ENCODE measurements around the gene SCGB1A1. TPM values are rescaled to one million over a fixed set of nuclear protein-coding genes. Genes with fewer than 3 reads are reported as not detected.
A peak's percentile ranks its signal among the peaks of the same experiment; 100 is the strongest.

The SCGB1A1 gene
- total and polyA plus RNA-seq, 9 donors = 1.8 to 11.6 TPM; not detected in 7

DNA sequence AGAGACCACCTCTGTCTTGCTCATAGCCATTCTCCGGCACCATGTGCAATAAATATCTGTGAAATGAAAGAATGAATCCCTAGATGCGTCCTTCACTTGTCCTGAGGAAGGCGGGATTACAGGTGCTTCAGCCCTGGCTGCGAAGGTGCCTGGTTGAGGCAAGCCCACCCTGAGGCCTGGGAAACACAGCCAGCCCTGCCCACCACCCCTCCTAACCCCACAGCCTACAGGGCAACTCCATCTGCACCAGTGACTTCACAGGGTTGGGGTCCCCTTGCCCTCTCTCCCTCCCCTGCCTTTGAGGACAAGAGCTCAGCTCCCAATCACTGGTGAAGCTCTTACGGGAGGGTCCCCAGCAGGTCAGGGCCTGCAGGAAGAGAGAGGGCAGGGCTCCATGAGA is 17.5 kb upstream of the SCGB1A1 start:
- no peaks in the 10 kb centered on the region for H3K36me3 ChIP-seq
- peak in 1 of 5 donors; percentile 48 for DNase-seq
- no peak overlapping the region for H3K4me3 ChIP-seq
- H3K4me1 ChIP-seq (ENCODE audit: insufficient read depth) = peaks cover 43% of the 10 kb centered on the region
- peak overlapping the region; percentile 64 to 79 for H3K27ac ChIP-seq
- H3K9me3 ChIP-seq = no peaks in the 10 kb centered on the region
- TF ChIP-seq POLR2A (IDR thresholded peaks at IDR 0.05) = no peak
- H3K27me3 ChIP-seq = no peaks in the 10 kb centered on the region
- intact Hi-C loops (cut with DNase I) = loop anchor here in 1 of 4 donors (2.0 kb wide), 1 partner anchor 143 kb away; no protein-coding TSS in a partner anchor
- 65 to 77% (median 75%) methylated on average over 5 of the region's 5 CpGs for WGBS, 3 donors

DNA sequence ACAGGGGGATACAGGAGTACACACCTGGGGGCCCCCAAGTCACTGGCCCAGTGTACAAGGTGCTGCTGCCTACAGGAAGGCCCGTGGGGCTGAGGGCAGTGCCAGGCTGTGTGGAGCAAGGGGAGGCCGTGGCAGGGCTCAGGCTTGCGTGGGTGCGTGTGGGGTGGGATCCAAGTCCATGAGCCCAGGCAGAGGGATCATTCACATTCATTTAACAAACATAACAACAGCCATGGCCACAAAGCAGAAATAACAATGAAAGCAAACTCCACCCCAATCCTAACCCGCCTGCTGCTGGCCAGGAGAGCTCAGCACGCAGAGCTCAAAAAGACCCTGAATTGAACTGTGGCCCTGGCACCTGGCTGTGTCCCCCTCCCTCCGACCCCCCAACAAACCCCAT is 17.0 kb upstream of the SCGB1A1 start:
- Histone ChIP-seq H3K9me3 (no peaks in the 10 kb centered on the region), H3K27ac (peak overlapping the region; percentile 64 to 79), H3K4me1 (ENCODE audit: insufficient read depth) (peaks cover 43% of the 10 kb centered on the region), H3K27me3 (no peaks in the 10 kb centered on the region), H3K36me3 (no peaks in the 10 kb centered on the region), H3K4me3 (no peak overlapping the region)
- intact Hi-C loops (cut with DNase I) = loop anchor here in 1 of 4 donors (2.0 kb wide), 1 partner anchor 143 kb away; no protein-coding TSS in a partner anchor
- 14 to 24% (median 14%) methylated on average over 7 of the region's 7 CpGs for WGBS, 3 donors
- TF ChIP-seq POLR2A (IDR thresholded peaks at IDR 0.05) (no peak), EP300 (IDR thresholded peaks at IDR 0.05) (no peak)
- TF ChIP-seq, protein P1, sequence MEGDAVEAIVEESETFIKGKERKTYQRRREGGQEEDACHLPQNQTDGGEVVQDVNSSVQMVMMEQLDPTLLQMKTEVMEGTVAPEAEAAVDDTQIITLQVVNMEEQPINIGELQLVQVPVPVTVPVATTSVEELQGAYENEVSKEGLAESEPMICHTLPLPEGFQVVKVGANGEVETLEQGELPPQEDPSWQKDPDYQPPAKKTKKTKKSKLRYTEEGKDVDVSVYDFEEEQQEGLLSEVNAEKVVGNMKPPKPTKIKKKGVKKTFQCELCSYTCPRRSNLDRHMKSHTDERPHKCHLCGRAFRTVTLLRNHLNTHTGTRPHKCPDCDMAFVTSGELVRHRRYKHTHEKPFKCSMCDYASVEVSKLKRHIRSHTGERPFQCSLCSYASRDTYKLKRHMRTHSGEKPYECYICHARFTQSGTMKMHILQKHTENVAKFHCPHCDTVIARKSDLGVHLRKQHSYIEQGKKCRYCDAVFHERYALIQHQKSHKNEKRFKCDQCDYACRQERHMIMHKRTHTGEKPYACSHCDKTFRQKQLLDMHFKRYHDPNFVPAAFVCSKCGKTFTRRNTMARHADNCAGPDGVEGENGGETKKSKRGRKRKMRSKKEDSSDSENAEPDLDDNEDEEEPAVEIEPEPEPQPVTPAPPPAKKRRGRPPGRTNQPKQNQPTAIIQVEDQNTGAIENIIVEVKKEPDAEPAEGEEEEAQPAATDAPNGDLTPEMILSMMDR (IDR thresholded peaks at IDR 0.05) = no peak
- DNase-seq = peak in 3 of 5 donors; percentile 38 to 67 (median 55)

DNA sequence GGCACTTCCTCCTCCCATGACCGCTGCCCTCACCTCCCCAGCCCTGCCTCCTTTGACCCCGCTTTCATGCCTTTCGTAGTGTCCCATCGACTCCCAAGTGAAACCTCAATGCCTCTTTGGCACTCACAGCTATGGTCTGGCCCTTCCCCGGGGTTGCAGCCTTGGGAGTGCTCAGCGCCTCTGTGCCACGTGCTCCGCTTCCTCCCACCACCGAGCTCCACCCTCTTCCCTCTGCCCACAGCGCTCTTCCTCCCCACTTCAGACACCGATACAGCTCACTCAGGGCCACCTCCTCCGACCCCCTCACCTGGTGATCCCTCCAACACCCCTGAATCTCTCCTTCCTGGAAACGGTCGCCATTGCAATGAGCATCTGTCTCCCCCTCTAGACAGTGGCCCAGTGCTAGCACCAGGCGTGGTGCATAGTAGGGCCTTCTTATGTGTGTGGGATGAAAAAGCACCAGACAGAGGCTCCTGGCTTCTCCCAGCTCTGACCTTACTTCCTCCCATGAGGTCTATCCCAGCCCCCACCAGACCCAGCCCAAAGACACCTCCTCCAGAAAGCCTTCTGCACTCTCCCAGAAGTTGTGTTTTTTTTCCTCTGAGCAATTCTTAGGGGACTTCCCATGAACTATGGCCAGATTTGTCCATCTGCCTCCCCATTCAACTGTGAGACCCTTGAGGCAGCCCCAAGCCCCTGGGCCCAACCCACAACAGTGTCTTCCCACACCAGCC is 16.4 kb upstream of the SCGB1A1 start:
- Histone ChIP-seq H3K27ac (peak overlapping the region; percentile 64 to 79), H3K4me1 (ENCODE audit: insufficient read depth) (peaks cover 43% of the 10 kb centered on the region), H3K27me3 (no peaks in the 10 kb centered on the region), H3K9me3 (no peaks in the 10 kb centered on the region), H3K36me3 (no peaks in the 10 kb centered on the region), H3K4me3 (no peak overlapping the region)
- TF ChIP-seq, protein P1 (IDR thresholded peaks at IDR 0.05) = no peak
- TF ChIP-seq EP300 (IDR thresholded peaks at IDR 0.05) = no peak
- intact Hi-C loops (cut with DNase I) = no loop called here
- peak; percentile 77 to 85 (median 80) for DNase-seq
- WGBS, 3 donors = 25 to 28% (median 26%) methylated on average over 15 of the region's 15 CpGs

DNA sequence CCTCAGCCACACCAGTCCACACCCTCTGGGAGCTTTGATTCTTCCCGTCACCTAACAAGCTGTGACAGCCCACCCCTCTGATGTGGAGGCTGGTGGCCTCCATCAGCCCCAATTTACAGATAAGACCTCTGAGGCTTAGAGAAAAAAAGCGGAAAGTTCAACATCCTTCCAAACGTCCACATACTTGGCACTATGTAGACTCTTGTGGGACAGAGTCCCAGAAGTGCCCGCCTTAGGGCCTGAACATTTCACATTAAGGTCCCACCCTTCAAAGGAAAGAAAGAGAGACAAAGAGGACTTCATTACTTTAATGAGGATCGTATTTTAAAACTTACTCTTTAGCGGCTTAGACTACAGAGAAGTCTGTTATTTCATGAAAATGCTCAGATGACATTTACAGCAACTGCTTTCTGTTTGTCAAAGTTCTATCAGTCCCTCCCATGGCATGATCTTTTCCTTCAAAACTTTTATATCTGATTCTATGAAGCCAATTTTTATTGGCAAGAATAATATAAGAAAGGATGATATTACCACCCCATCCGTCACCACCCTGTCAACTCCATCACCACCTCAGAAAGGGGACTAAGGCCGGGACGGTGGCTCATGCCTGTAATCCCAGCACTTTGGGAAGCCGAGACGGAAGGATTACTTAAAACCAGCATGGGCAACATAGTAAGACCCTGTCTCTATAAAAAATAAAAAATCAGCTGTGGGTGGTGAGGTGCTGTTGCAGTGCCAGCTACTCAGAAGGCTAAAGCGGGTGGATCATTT is 15.7 kb upstream of the SCGB1A1 start:
- Histone ChIP-seq H3K4me1 (ENCODE audit: insufficient read depth) (peaks cover 40% of the 10 kb centered on the region), H3K4me3 (no peak overlapping the region), H3K27me3 (no peaks in the 10 kb centered on the region), H3K36me3 (no peaks in the 10 kb centered on the region), H3K27ac (peak overlapping the region in 1 of 2 donors; percentile 79), H3K9me3 (no peaks in the 10 kb centered on the region)
- TF ChIP-seq EP300 (IDR thresholded peaks at IDR 0.05) = no peak
- TF ChIP-seq POLR2A (IDR thresholded peaks at IDR 0.05) = no peak
- TF ChIP-seq, protein P1 (IDR thresholded peaks at IDR 0.05) = no peak
- no peak for DNase-seq
- WGBS, 3 donors = 75 to 85% (median 82%) methylated on average over 12 of the region's 12 CpGs
- intact Hi-C loops (cut with DNase I) = no loop called here

Measured in ovary (tissue), 9 donors.